Sigmoid colon (tissue), 4 donors: ENCODE data around the gene MIB1.

Experiments
- EP300 ChIP-seq, 4 donors: sonication (generic); formaldehyde crosslinking; IDR thresholded peaks; one replicate each; pipeline ENCODE4 v1.6.1; 2017; ENCODE audit warnings: antibody characterized with exemption in 4 of 4
- POLR2A ChIP-seq, 2 donors: fragments of 450-650 bp; IDR thresholded peaks; one replicate each; pipeline ENCODE4 v1.6.1; 2016; ENCODE audit warnings: antibody characterized with exemption in 2 of 2, mild to moderate bottlenecking in 2 of 2, moderate library complexity in 2 of 2
- POLR2AphosphoS5 ChIP-seq, 4 donors: sonication (generic); formaldehyde crosslinking; IDR thresholded peaks; one replicate each; pipeline ENCODE4 v1.6.1; 2017; ENCODE audit warnings: antibody characterized with exemption in 4 of 4
- TF ChIP-seq, protein P1 (sequence below), 4 experiments: fragments of 450-650 bp in 3 of 4; fragments of 200-600 bp in 1 of 4; IDR thresholded peaks; one replicate each; pipeline ENCODE4 v1.5.1; 2016 to 2019; ENCODE audit warnings: antibody characterized with exemption in 4 of 4, mild to moderate bottlenecking in 3 of 4, moderate library complexity in 2 of 4

DNA sequence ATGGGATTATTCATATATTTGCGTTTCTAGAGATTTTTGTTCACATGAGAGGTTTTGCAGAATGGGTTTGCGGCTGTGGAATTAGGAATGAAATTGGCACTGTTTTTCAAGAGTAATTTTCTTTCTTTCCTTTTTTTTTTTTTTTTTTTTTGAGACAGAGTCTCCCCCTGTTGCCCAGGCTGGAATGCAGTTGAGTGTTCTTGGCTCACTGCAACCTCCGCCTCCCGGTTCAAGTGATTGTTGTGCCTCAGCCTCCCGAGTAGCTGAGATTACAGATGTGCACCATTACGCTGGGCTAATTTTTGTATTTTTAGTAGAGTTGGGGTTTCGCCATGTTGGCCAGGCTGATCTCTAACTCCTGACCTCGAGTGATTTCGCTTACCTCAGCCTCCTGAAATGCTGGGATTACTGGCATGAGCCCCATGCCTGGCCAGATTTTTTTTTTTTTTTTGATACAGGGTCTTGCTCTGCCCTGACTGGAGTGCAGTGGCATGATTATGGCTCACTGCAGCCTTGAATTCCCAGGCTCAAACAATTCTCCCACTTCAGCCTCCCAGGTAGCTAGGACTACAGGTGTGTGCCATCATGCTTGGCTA lies 65.3 kb downstream of the MIB1 start:
- TF ChIP-seq, protein P1, sequence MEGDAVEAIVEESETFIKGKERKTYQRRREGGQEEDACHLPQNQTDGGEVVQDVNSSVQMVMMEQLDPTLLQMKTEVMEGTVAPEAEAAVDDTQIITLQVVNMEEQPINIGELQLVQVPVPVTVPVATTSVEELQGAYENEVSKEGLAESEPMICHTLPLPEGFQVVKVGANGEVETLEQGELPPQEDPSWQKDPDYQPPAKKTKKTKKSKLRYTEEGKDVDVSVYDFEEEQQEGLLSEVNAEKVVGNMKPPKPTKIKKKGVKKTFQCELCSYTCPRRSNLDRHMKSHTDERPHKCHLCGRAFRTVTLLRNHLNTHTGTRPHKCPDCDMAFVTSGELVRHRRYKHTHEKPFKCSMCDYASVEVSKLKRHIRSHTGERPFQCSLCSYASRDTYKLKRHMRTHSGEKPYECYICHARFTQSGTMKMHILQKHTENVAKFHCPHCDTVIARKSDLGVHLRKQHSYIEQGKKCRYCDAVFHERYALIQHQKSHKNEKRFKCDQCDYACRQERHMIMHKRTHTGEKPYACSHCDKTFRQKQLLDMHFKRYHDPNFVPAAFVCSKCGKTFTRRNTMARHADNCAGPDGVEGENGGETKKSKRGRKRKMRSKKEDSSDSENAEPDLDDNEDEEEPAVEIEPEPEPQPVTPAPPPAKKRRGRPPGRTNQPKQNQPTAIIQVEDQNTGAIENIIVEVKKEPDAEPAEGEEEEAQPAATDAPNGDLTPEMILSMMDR (IDR thresholded peaks at IDR 0.05) = no peak
- no peak for TF ChIP-seq POLR2A (IDR thresholded peaks at IDR 0.05)
- no peak for TF ChIP-seq EP300 (IDR thresholded peaks at IDR 0.05)
- TF ChIP-seq POLR2AphosphoS5 (IDR thresholded peaks at IDR 0.05) = no peak
